Amniotic epithelial cell (primary cell): ENCODE results near the gene MEPE.
"Not testable (repeated sequence)": the region's sequence is repeated elsewhere in the genome, so short reads cannot be mapped to it uniquely, and the experiment has no call there.

Source experiments
- DNase-seq: peaks from one replicate; pipeline ENCODE4 v3.0.0-alpha.2; 2010; ENCODE audit warnings: low read depth

Gene MEPE

DNA sequence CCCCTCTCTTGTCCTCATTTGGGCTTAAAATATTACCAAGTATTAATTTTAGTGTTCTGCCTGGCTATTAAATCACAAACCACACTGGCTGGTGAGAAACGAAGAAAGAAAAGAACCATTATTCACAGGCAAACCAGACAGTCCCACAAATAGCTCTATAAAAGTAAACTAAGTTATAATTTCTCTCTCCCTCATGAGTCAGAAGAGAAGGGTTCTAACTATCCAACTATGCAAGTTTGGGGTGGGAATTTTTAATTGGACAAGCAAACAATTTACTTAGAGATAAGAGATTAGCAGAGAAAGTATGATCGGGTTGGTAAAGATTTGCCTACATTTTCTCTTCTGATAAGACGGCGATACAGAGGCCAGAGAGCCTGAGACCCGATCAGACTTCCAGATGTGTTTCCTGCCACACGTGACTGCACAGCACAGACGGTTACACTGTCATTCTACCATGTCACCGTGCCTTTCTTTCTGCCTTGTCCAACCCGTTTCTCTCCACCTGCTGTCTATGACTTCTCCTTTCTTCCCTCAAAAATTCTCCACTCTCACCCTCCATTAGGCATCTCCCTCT is 52.3 kb downstream of the MEPE start:
- no peak for DNase-seq

DNA sequence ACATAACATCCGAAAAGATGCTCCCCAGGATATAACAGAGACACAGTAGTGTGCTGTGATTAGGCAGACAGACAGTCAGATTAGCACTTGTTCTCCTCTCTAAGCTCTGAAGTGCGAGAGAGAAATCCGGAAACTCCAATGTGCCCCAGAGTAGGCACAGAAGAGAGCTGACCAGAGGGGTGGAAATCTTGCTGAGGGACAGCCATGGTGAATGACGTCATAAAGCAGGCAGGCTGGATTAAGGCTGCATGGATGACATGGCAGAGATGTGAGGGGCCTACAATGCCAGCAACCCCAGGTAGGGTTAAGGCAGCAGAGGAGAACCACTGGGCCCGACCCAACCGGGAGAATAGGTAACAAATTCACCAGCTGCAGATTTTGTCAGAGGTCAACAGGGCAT is 53.3 kb downstream of the MEPE start:
- no peak for DNase-seq

DNA sequence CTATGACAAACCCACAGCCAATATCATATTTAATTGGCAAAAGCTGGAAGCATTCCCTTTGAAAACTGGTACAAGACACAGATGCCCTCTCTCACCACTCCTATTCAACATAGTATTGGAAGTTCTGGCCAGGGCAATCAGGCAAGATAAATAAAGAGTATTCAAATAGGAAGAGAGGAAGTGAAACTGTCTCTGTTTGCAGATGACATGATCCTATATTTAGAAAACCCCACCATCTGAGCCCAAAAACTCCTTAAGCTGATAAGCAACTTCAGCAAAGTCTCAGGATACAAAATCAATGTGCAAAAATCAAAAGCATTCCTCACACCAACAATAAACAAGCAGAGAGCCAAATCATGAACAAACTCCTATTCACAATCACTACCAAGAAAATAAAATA is 58.0 kb downstream of the MEPE start:
- DNase-seq = not testable (repeated sequence)

DNA sequence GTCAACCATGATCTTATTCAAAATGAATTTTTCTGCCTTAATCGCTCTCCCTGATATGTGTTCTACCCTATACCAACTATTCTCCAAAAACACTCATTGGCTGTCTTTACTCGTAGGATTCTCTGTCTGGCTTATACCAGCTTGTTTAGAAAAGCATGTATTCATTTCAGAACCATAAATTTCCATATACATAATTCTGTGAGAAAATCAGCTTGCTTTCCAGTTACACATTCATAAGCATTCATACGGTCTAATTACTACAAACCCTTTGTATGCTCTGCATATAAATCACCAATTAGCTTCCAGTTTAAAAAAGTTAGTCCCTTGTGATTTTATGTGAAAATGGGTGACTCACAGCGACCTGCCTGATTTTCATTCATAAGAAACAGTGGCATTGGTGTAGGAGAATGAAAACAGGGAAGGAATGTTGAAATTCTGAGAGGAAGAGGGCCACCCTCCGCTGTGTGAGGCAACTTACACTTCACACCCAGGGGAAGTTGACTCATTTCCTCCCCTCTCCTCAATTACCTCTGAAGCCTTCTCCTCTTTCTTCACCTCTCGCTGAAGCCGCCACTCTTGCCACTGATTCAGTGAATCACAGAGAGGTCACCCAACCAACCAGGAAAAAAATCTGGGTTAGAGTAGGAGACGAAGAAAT is 63.3 kb downstream of the MEPE start:
- peak; percentile 75 for DNase-seq
